H1 (cell line): ENCODE data around the gene TRIM14. TPM values are rescaled to one million over a fixed set of nuclear protein-coding genes. Genes with fewer than 3 reads are reported as not detected.
A peak's percentile ranks its signal among the peaks of the same experiment; 100 is the strongest.

Experiments
- BACH1 ChIP-seq: IDR thresholded peaks from 2 replicates; pipeline ENCODE4 v1.6.1; 2012; ENCODE audit warnings: low read length, improper control_type of control experiment
- CTCF ChIP-seq, 3 experiments: IDR thresholded peaks; 1 replicate in 2 of 3; 2 replicates in 1 of 3; pipeline versions ENCODE4 v1.5.1 to v1.6.1; 2011; ENCODE audit warnings: low read length in 3 of 3, mild to moderate bottlenecking in 3 of 3, inconsistent platforms in 2 of 3, low read depth in 1 of 3, moderate library complexity in 1 of 3; ENCODE audit not compliant: insufficient read depth in 1 of 3; ENCODE audit errors: control extremely low read depth in 1 of 3
- HDAC2 ChIP-seq, 2 experiments: fragments of 300-600 bp in 1 of 2; sonication (generic) in 1 of 2; IDR thresholded peaks; 2 replicates each; pipeline ENCODE4 v1.6.1; 2011 to 2012; ENCODE audit warnings: low read depth in 2 of 2, low read length in 2 of 2, mild to moderate bottlenecking in 2 of 2, moderate library complexity in 2 of 2, borderline replicate concordance in 1 of 2, inconsistent platforms in 1 of 2
- KDM1A ChIP-seq: fragments of 200-600, 300-600 bp; sonication (generic); IDR thresholded peaks from 2 replicates; pipeline ENCODE4 v1.7.1; 2016; ENCODE audit warnings: mild to moderate bottlenecking, low read length, borderline replicate concordance
- MAFK ChIP-seq: IDR thresholded peaks from 2 replicates; pipeline ENCODE4 v1.6.1; 2012; ENCODE audit warnings: low read depth, mild to moderate bottlenecking, improper control_type of control experiment, low read length
- MAX ChIP-seq: IDR thresholded peaks from 2 replicates; pipeline ENCODE4 v1.6.1; 2012; ENCODE audit warnings: inconsistent platforms
- SP1 ChIP-seq: IDR thresholded peaks from 2 replicates; pipeline ENCODE4 v1.6.1; 2011; ENCODE audit warnings: low read depth, low read length
- SUZ12 ChIP-seq: fragments of 200-600 bp; sonication (generic); IDR thresholded peaks from 2 replicates; pipeline ENCODE4 v1.6.1; 2012; ENCODE audit warnings: mild to moderate bottlenecking, inconsistent platforms, low read length, moderate library complexity, mixed read lengths
- polyA plus RNA-seq, 7 experiments: library from polyadenylated mRNA; depleted of rRNA in 3 of 7; stranded (reverse) in 5 of 7; unstranded in 2 of 7; fragments of >200 nt in 5 of 7; fragments of 200-250 nt in 2 of 7; gene quantifications; 1 replicate in 5 of 7; 2 replicates in 1 of 7; 4 replicates in 1 of 7; pipeline versions ENCODE4 v1.2.1 to v1.2.3, GENCODE V29; 2011 to 2013; ENCODE audit warnings: missing spikeins in 2 of 7, mixed read lengths in 2 of 7
- total RNA-seq: library from RNA; stranded (reverse); fragmentation: NEBNext Ultra II Directional; extraction: Animal tissue kit (Norgen Biotek cat#: 25700); gene quantifications from 2 replicates; pipeline ENCODE4 v1.2.1, GENCODE V29; 2021

The TRIM14 gene
- total and polyA plus RNA-seq, 2 of the 8 experiments (the other 6 are each of a cell fraction or from before 2014, with no cell fraction given): 9.2 to 19.4 TPM

GRCh38 chr9:98091735-98092612, 27.0 kb downstream of the TRIM14 start (continued):
- no peak for TF ChIP-seq SUZ12
- no peak for TF ChIP-seq KDM1A
- no peak for TF ChIP-seq MAX
- TF ChIP-seq SP1: 0 out of 2 replicates have a peak, but pooled peaks have one; percentile 13
- TF ChIP-seq CTCF (IDR thresholded peaks at IDR 0.05; ENCODE audit: control extremely low read depth in 1 of 3, insufficient read depth in 1 of 3, low read depth in 1 of 3, low read length in 3 of 3): no peak
- TF ChIP-seq HDAC2 (IDR thresholded peaks at IDR 0.05; ENCODE audit: borderline replicate concordance in 1 of 2, low read depth in 2 of 2, low read length in 2 of 2): no peak
- no peak for TF ChIP-seq BACH1
- TF ChIP-seq MAFK: no peak
